Neuron (in vitro differentiated cells): ENCODE results near the gene GNG7.

ENCODE experiments used
- H2AFZ ChIP-seq: one replicate; pipeline ENCODE4 v1.6.1; 2013; ENCODE audit warnings: low read depth, mild to moderate bottlenecking, inconsistent platforms, low read length, moderate library complexity
- H3K27me3 ChIP-seq: one replicate; pipeline ENCODE4 v1.6.1; 2013; ENCODE audit warnings: low read length; ENCODE audit not compliant: insufficient read depth
- H3K36me3 ChIP-seq: one replicate; pipeline ENCODE4 v1.6.1; 2013; ENCODE audit warnings: low read length; ENCODE audit not compliant: insufficient read depth
- H3K4me1 ChIP-seq: one replicate; pipeline ENCODE4 v1.6.1; 2013; ENCODE audit warnings: low read length; ENCODE audit not compliant: insufficient read depth
- H3K4me3 ChIP-seq: 2 replicates; pipeline ENCODE4 v1.5.1; 2013; ENCODE audit warnings: mild to moderate bottlenecking, low read length, moderate library complexity
- H3K9me3 ChIP-seq: one replicate; pipeline ENCODE4 v1.6.1; 2013; ENCODE audit warnings: low read length

GNG7 gene

DNA sequence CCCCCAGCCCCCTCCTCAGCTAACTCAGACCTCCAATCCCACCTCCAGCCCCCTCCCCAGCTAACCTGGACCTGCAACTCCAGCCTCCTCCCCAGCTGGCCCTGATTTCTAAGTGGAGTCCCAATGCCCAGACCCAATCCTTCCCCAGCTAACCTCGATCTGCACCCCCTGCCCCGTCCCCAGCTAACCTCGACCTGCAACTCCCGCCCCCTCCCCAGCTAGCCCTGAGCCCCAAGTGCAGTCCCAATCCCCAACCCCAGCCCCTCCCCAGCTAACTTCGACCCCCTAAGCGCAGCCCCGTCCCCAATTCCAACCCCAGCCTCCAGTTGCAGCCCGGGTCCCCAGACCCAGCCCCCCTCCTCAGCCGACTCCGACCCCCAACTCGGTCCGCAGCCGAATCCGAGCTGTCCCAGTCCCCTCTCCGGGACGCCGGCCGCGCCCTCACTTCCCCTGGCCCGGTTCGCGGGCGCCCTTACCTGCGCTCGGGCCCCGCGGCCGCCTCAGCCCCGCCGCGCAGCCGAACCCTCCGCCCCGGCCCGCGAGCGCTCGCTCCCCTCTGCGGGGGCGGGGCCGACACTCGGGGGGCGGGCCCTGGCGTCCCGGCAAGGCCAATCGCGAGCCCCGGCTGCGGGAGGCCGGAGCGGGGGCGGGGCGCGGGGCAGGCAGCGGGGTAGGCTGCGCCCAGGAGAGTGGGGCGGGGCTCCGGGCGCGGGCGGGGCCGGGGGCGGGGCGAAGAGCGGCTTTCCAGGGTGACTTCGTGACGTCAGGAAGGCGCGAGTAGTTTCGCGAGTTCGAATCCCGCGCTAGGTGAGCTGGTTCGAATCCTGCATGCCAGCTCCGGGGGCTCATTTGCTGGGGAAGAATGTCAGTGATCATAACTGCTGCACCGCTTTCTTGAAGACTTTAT, at the start of gene GNG7:
Gene GNG7 (minus strand): TSS at position 525 of the 907 bp plus-strand sequence. CDS start 182,006 bp downstream, outside the sequence.
- no peak within 1 kb of the TSS for H2AFZ ChIP-seq
- H3K4me3 ChIP-seq: peak within 1 kb of the TSS; percentile 77

DNA sequence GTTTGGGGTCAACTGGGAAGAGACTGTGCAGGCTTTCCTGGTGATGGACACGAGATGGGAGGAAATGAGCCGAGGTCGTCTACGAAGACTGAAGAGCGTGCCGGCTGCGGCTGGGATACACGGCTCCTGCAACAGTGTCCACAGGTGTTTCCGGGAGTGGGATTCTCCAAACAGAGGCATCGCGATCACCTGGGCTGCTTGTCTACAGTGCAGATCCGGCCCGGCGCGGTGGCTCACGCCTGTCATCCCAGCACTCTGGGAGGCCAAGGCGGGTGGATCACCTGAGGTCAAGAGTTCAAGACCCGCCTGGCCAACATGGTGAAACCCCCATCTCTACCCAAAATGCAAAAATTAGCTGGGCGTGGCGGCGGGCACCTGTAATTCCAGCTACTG, 48.9 kb upstream of the GNG7 start:
- Histone ChIP-seq H3K4me1 (no peaks in the 10 kb centered on the region), H3K27me3 (no peaks in the 10 kb centered on the region), H2AFZ (no peak overlapping the region), H3K9me3 (no peaks in the 10 kb centered on the region), H3K36me3 (peaks cover 26% of the 10 kb centered on the region), H3K4me3 (no peak overlapping the region)

More for the DNA sequence above, at the start of gene GNG7:
- H3K9me3 ChIP-seq: no peaks in the 10 kb centered on the region
- peaks cover 15% of the 10 kb centered on the region for H3K4me1 ChIP-seq
- no peaks in the 10 kb centered on the region for H3K36me3 ChIP-seq
- H3K27me3 ChIP-seq: peaks cover 22% of the 10 kb centered on the region

DNA sequence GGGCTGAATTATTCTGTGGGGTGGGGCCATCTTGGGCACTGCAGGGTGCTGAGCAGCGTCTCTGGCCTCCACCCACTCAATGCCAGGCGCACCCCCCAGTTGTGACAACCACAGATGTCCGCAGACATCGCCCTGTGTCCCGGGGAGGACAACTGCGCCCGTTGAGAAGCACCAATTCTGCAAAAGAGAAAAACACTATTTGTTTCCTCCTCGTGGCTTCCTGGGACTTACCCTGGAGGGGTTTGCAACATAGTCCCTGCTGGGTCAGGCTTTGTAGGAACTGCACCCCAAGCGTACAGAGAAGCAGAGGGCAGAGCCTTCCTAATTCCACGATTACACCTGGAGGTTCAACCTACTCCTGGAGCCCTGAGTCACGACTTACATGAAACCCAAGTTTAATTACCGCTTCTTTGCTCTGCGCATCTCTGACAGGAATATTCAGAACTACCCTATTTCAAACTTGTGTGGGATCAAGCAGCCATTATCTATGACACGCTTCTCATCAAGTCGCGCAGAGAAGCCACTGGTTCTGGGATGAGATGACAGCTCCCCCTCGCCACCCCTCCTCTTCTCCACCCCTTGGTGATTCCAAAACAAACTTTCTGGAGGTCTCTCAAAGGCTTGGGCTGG, 48.4 kb upstream of the GNG7 start:
- no peaks in the 10 kb centered on the region for H3K4me1 ChIP-seq
- peaks cover 21% of the 10 kb centered on the region for H3K36me3 ChIP-seq
- H3K27me3 ChIP-seq: no peaks in the 10 kb centered on the region
- H3K9me3 ChIP-seq: no peaks in the 10 kb centered on the region
- no peak overlapping the region for H2AFZ ChIP-seq
- H3K4me3 ChIP-seq: no peak overlapping the region

DNA sequence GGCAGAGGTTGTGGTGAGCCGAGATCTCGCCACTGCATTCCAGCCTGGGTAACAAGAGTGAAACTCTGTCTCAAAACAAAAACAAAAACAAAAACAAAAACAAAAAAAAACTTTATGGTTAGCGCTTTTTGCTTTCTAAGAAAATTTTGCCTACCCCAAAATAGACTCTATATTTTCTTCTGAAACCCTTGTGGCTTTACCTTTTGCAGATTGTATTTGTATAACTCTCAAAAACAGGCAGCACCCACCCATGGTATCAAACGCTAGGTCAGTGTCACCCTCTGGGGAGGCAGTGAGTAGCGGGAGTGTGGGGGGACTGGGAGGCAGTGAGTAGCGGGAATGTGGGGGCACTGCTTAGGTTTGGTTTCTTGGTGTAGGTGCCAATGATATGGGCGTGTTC, 44.9 kb upstream of the GNG7 start:
- H3K9me3 ChIP-seq: no peaks in the 10 kb centered on the region
- no peaks in the 10 kb centered on the region for H3K36me3 ChIP-seq
- no peak overlapping the region for H2AFZ ChIP-seq
- H3K4me1 ChIP-seq: no peaks in the 10 kb centered on the region
- H3K4me3 ChIP-seq: no peak overlapping the region
- H3K27me3 ChIP-seq: no peaks in the 10 kb centered on the region

DNA sequence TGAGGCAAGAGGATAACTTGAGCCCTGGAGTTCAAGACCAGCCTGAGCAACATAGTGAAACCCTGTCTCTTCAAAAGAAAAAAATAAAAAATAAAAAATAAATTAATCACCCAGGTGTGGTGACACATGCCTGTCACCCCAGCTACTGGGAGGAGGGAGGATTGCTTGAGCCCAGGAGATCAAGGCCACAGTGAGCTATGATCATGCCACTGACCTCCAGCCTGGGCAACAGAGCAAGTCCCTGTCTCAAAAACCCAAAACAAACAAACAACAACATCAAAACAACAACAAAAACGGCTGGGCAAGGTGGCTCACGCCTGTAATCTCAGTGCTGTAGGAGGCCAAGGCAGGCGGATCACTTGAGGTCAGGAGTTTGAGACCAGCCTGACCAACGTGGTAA, 41.6 kb upstream of the GNG7 start:
- Histone ChIP-seq H3K4me3 (no peak overlapping the region), H3K27me3 (no peaks in the 10 kb centered on the region), H2AFZ (no peak overlapping the region), H3K9me3 (no peaks in the 10 kb centered on the region), H3K36me3 (no peaks in the 10 kb centered on the region), H3K4me1 (peaks cover 5% of the 10 kb centered on the region)

DNA sequence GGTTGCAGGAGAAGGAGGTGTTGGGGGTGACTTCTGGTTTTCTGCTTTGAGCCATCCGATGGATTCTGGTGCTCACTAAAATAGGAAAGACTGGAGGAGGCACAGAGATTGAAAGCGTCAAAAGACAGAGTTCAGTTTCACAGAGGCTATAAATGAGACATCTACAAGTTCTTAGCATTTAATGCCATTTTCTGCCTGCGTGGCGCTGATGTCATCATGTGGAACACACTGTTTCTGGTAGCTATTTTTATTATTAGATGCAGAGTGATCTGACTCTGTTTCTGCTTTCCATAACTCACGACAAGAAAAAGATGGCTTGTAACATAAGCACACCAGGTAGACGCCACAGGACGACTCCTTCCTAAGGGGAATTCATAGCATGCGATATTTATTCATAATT, 40.6 kb upstream of the GNG7 start:
- H3K4me3 ChIP-seq: no peak overlapping the region
- no peak overlapping the region for H2AFZ ChIP-seq
- H3K27me3 ChIP-seq: no peaks in the 10 kb centered on the region
- peaks cover 6% of the 10 kb centered on the region for H3K4me1 ChIP-seq
- H3K9me3 ChIP-seq: no peaks in the 10 kb centered on the region
- H3K36me3 ChIP-seq: no peaks in the 10 kb centered on the region

DNA sequence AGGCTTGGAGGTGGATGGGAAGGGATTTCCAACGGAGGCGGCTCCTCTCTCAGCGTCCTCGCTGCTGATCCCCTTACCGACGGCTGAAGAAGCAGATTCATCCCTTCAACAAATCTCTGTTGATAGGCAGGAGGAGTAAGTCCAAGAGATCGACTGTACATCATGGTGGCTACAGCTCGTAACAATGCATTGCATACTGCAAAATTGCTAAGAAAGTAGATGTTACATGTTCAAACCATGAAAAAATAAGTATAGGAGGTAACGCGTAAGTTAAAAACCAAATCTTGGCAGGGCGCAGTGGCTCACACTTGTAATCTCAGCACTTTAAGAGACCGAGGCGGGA, 37.8 kb upstream of the GNG7 start:
- H3K9me3 ChIP-seq: peaks cover 9% of the 10 kb centered on the region
- H3K36me3 ChIP-seq: peaks cover 18% of the 10 kb centered on the region
- H3K27me3 ChIP-seq: no peaks in the 10 kb centered on the region
- peak overlapping the region; percentile 87 for H2AFZ ChIP-seq
- peaks cover 6% of the 10 kb centered on the region for H3K4me1 ChIP-seq
- H3K4me3 ChIP-seq: peak overlapping the region; percentile 88

DNA sequence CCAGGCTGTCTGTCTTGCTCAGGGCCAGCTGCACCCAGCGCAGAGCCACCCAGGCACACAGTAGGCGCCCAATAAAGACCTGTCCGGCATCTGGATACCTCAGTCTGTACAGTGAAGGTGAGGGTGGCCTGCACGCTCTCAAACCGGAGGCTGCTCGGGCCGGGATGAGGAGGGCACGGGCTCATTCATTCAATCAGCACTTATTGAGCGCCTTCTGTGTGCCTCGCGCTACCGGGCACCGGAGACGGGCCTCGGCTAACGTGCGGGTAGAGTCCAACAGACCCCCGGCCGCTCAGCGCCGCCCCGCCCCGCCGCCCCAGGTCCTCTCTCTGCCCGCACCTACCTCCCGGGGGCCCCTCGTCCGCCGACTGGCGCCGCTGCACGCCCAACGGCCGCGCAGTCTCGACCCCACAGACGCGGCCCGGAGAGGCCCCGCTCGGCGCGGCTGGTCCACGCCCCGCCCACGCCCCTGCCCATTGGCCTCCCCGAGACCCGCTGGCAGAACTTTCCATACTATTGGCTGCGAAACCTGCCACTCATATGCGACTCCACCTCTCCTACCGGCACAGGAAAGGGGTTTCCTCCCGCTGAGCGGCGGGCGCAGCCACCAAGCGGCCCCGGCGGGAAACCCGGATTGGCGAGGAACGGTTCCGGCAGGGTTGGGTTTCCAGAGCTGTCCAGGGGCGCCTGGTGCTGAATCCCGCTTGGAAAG, 37.3 kb upstream of the GNG7 start, which contains the start of gene SLC39A3:
Gene SLC39A3 (minus strand): TSS at position 416 of the 712 bp plus-strand sequence. CDS start 2,760 bp downstream, outside the sequence.
- H2AFZ ChIP-seq: peak within 1 kb of the TSS; percentile 87
- H3K4me1 ChIP-seq: peaks cover 6% of the 10 kb centered on the region
- peaks cover 9% of the 10 kb centered on the region for H3K9me3 ChIP-seq
- H3K4me3 ChIP-seq: peak within 1 kb of the TSS; percentile 88
- H3K27me3 ChIP-seq: no peaks in the 10 kb centered on the region
- peaks cover 24% of the 10 kb centered on the region for H3K36me3 ChIP-seq

DNA sequence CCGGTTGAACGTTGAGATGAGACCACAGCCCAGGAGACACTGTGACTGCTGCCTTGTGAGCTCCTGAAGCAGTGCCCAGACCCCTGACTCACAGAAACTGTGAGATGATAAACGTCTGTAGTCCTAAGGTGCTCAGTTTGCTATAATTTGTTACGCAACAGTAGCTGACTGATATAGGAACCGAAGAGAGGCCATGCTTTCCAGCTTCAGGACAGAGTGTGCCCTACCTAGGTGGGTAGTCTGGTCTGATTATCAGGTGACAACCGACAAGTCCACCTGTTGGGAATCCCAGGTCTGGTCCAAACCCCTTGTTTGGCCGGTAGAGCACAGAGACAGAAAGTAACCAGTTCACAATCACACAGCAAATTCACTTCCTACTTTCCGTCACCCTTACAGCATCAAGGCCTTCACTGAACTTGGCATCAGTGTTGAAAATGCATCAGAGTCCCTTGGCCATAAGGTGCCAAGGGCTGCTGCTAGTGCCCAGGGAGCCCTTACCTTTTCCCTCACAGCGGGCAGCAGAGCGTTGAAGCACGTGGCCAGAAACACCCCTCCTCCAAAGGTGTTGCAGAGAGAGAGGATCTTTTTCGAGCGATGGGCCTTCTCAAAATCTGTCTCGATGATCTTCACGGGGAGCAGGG, 34.2 kb upstream of the GNG7 start:
- H2AFZ ChIP-seq: no peak overlapping the region
- no peaks in the 10 kb centered on the region for H3K27me3 ChIP-seq
- H3K4me1 ChIP-seq: peaks cover 11% of the 10 kb centered on the region
- H3K36me3 ChIP-seq: peaks cover 43% of the 10 kb centered on the region
- peaks cover 9% of the 10 kb centered on the region for H3K9me3 ChIP-seq
- no peak overlapping the region for H3K4me3 ChIP-seq

DNA sequence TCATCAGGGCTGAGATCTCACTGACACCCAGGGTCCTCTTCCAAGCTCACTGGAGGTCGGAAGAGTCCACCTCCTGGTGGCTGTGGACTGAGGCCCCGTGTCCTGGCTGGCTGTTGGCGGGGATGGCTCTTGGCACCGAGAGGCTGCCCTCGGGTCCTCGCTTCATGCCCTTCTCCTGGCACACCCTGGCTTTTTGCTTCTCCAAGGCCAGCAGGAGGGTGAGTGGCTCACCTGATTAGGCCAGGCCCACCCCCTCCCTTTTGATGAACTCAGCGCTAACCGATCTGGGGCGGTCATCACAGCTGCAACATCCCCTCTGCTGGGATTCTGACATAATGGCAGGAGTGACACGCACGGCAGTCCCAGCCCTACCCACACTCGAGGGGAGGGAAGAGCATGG, 32.9 kb upstream of the GNG7 start:
- peaks cover 43% of the 10 kb centered on the region for H3K36me3 ChIP-seq
- peaks cover 11% of the 10 kb centered on the region for H3K4me1 ChIP-seq
- H3K9me3 ChIP-seq: peaks cover 9% of the 10 kb centered on the region
- no peak overlapping the region for H3K4me3 ChIP-seq
- no peak overlapping the region for H2AFZ ChIP-seq
- H3K27me3 ChIP-seq: no peaks in the 10 kb centered on the region

DNA sequence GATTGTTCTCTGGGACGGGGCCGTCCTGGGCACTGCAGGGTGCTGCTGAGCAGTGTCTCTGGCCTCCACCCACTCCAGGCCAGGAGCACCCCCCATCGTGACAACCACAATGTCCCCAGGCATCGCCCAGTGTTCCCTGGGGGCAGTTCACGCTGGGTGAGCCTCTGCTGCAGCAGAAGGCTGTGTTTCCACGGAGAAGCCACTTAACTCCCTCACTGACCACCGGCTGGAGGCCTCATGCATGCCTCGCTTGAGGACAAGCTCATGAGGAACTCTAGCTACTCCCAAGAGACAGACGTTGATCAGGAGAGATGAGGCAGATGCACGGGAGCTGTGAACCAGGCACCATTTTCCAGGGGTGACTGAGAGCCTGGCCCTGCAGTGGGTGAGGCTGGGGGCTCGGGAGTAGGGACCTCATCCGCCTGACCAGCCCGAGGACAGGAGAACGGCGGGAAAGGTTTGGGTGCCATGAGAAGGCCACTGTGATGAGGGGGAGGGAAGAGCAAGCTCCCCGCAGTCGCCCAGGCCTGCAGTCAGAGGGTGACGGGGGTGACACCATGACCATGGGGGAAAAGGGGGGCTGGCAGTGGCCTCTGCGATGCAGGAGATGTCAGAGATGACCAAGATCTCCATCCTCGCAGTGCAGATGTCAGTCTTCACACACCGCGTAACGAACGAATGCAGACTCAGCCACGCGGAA, 32.2 kb upstream of the GNG7 start:
- Histone ChIP-seq H3K36me3 (peaks cover 43% of the 10 kb centered on the region), H2AFZ (no peak overlapping the region), H3K27me3 (no peaks in the 10 kb centered on the region), H3K4me1 (peaks cover 11% of the 10 kb centered on the region), H3K9me3 (peaks cover 9% of the 10 kb centered on the region), H3K4me3 (no peak overlapping the region)

DNA sequence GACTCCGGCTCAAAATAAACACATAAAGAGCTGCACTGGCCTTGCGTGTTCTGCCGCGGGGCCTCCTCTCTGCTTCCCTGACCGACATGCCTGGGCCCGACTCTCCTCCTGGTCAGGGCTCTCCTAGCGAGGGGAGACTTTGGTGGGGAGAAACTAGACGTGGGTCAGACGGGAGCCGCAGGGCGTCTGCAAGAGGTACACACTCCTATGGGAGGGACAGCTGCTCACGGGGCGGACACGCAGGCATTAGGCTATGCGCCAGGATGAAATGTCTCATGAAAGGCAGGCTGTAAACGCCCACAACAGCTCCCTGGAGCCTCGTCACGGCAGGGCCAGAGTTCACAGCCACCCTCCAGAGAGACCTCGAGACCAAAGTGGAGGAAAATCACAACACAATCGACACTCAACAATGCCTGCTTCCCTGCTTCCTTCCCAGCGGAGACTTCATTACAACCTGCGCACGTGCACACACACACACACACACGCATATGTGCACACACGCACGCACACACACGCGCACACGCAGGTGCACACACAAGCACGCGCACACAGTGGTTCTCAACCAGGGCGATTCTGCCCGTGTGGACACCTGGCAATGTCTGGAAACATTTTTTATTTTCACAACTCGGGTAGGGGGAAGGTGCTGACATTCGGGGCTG, 31.6 kb upstream of the GNG7 start:
- H3K4me3 ChIP-seq: no peak overlapping the region
- H3K9me3 ChIP-seq: peaks cover 9% of the 10 kb centered on the region
- no peaks in the 10 kb centered on the region for H3K27me3 ChIP-seq
- no peak overlapping the region for H2AFZ ChIP-seq
- H3K4me1 ChIP-seq: peaks cover 6% of the 10 kb centered on the region
- peaks cover 43% of the 10 kb centered on the region for H3K36me3 ChIP-seq
